SK-N-SH treated with all-trans-retinoic acid at 6 μM for 48 hours (cell line): ENCODE data around the gene ADGRB3.

Experiments
- ATAC-seq: fragments of 200-7000 bp; cut with Tn5 transposase; 3 replicates; pipeline ENCODE4 v1.9.1; 2020; ENCODE audit warnings: mild to moderate bottlenecking, moderate library complexity
- ARNTL ChIP-seq: fragments of 450-650 bp; formaldehyde crosslinking; IDR thresholded peaks from 2 replicates; pipeline ENCODE4 v1.5.0; 2020; ENCODE audit warnings: low read depth, mild to moderate bottlenecking, moderate library complexity, borderline replicate concordance
- BACH2 ChIP-seq: fragments of 250-450 bp; sonication (Bioruptor Pico); IDR thresholded peaks from 2 replicates; pipeline ENCODE4 v1.9.0; 2021; ENCODE audit warnings: mild to moderate bottlenecking, borderline replicate concordance
- ESRRG ChIP-seq: fragments of 250-450 bp; sonication (Bioruptor Pico); IDR thresholded peaks from 2 replicates; pipeline ENCODE4 v1.6.1; 2021; ENCODE audit warnings: mild to moderate bottlenecking
- GLIS3 ChIP-seq: fragments of 250-450 bp; sonication (Bioruptor Pico); IDR thresholded peaks from 2 replicates; pipeline ENCODE4 v1.5.0; 2020; ENCODE audit warnings: mild to moderate bottlenecking, moderate library complexity
- ISL1 ChIP-seq: fragments of 250-450 bp; sonication (Bioruptor Pico); IDR thresholded peaks from 2 replicates; pipeline ENCODE4 v2.1.2; 2022; ENCODE audit warnings: mild to moderate bottlenecking, moderate library complexity
- PPARA ChIP-seq: fragments of 250-450 bp; sonication (Bioruptor Pico); IDR thresholded peaks from 2 replicates; pipeline ENCODE4 v1.5.0; 2020; ENCODE audit warnings: mild to moderate bottlenecking, borderline replicate concordance
- RARB ChIP-seq: fragments of 250-450 bp; sonication (Bioruptor Pico); IDR thresholded peaks from 2 replicates; pipeline ENCODE4 v1.8.0; 2021; ENCODE audit warnings: mild to moderate bottlenecking, moderate library complexity
- SNAI2 ChIP-seq: fragments of 250-450 bp; sonication (Bioruptor Pico); IDR thresholded peaks from 2 replicates; pipeline ENCODE4 v1.5.0; 2020; ENCODE audit warnings: mild to moderate bottlenecking, moderate library complexity
- TCF4 ChIP-seq: fragments of 250-450 bp; sonication (Bioruptor Pico); IDR thresholded peaks from 2 replicates; pipeline ENCODE4 v1.8.0; 2021; ENCODE audit warnings: mild to moderate bottlenecking, moderate library complexity, borderline replicate concordance
- TOX ChIP-seq: fragments of 250-450 bp; sonication (Bioruptor Pico); IDR thresholded peaks from 2 replicates; pipeline ENCODE4 v1.8.0; 2021; ENCODE audit warnings: mild to moderate bottlenecking, moderate library complexity, borderline replicate concordance
- ZC3H10 ChIP-seq: fragments of 250-450 bp; sonication (Bioruptor Pico); IDR thresholded peaks from 2 replicates; pipeline ENCODE4 v1.5.1; 2021; ENCODE audit warnings: mild to moderate bottlenecking, moderate library complexity
- ZFP3 ChIP-seq: fragments of 250-450 bp; sonication (Bioruptor Pico); IDR thresholded peaks from 2 replicates; pipeline ENCODE4 v1.5.0; 2020; ENCODE audit warnings: mild to moderate bottlenecking, moderate library complexity
- ZFP30 ChIP-seq: fragments of 450-650 bp; formaldehyde crosslinking; IDR thresholded peaks from 2 replicates; pipeline ENCODE4 v1.5.0; 2022; ENCODE audit warnings: mild to moderate bottlenecking, moderate library complexity
- ZNF565 ChIP-seq: fragments of 450-650 bp; formaldehyde crosslinking; conservative IDR thresholded peaks from 2 replicates; pipeline ENCODE4 v1.5.0; 2020; ENCODE audit warnings: low read depth, mild to moderate bottlenecking, moderate library complexity
- ZNF70 ChIP-seq: fragments of 450-650 bp; formaldehyde crosslinking; IDR thresholded peaks from 2 replicates; pipeline ENCODE4 v1.5.0; 2020; ENCODE audit warnings: mild to moderate bottlenecking, moderate library complexity
- ZNF8 ChIP-seq: fragments of 450-650 bp; formaldehyde crosslinking; IDR thresholded peaks from 2 replicates; pipeline ENCODE4 v1.5.0; 2020; ENCODE audit warnings: mild to moderate bottlenecking, moderate library complexity
- TF ChIP-seq, protein P1 (sequence below): fragments of 250-450 bp; sonication (Bioruptor Pico); IDR thresholded peaks from 2 replicates; pipeline ENCODE4 v1.5.0; 2020; ENCODE audit warnings: mild to moderate bottlenecking, moderate library complexity
- TF ChIP-seq, protein P2 (sequence below): fragments of 250-450 bp; sonication (Bioruptor Pico); IDR thresholded peaks from 2 replicates; pipeline ENCODE4 v1.8.0; 2020; ENCODE audit warnings: mild to moderate bottlenecking, moderate library complexity, borderline replicate concordance
- TF ChIP-seq, protein P3 (sequence below): fragments of 250-450 bp; sonication (Bioruptor Pico); IDR thresholded peaks from 2 replicates; pipeline ENCODE4 v1.8.0; 2021; ENCODE audit warnings: low read depth, mild to moderate bottlenecking, moderate library complexity, borderline replicate concordance
- TF ChIP-seq, protein P4 (sequence below): fragments of 250-450 bp; sonication (Bioruptor Pico); IDR thresholded peaks from 2 replicates; pipeline ENCODE4 v1.5.1; 2021; ENCODE audit warnings: mild to moderate bottlenecking, moderate library complexity
- TF ChIP-seq, protein P5 (sequence below): fragments of 250-450 bp; sonication (Bioruptor Pico); IDR thresholded peaks from 2 replicates; pipeline ENCODE4 v1.5.1; 2020; ENCODE audit warnings: low read depth, mild to moderate bottlenecking, moderate library complexity

ADGRB3 gene

DNA sequence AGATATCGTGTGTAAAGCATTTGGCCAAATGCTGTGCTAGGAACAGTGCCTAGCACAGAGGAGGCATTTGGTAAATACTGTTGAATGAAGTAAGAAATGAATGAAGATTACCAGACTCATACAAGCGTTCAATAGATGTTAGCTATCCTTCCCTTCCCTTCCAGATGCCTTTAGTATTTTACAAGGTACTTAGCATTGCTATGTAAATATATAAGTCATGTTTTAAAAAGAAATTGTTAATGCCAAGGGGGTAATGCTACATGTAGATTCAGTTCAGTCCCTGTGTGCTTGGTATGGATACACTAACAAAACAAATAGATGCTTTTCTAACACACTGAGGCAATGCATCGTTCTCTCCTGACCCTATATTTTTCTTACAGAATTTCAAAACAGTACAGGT lies 407.2 kb downstream of the ADGRB3 start (continued):
- TF ChIP-seq, protein P1, sequence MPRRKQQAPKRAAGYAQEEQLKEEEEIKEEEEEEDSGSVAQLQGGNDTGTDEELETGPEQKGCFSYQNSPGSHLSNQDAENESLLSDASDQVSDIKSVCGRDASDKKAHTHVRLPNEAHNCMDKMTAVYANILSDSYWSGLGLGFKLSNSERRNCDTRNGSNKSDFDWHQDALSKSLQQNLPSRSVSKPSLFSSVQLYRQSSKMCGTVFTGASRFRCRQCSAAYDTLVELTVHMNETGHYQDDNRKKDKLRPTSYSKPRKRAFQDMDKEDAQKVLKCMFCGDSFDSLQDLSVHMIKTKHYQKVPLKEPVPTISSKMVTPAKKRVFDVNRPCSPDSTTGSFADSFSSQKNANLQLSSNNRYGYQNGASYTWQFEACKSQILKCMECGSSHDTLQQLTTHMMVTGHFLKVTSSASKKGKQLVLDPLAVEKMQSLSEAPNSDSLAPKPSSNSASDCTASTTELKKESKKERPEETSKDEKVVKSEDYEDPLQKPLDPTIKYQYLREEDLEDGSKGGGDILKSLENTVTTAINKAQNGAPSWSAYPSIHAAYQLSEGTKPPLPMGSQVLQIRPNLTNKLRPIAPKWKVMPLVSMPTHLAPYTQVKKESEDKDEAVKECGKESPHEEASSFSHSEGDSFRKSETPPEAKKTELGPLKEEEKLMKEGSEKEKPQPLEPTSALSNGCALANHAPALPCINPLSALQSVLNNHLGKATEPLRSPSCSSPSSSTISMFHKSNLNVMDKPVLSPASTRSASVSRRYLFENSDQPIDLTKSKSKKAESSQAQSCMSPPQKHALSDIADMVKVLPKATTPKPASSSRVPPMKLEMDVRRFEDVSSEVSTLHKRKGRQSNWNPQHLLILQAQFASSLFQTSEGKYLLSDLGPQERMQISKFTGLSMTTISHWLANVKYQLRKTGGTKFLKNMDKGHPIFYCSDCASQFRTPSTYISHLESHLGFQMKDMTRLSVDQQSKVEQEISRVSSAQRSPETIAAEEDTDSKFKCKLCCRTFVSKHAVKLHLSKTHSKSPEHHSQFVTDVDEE (CRISPR knock-in tag) = no peak
- TF ChIP-seq ARNTL (no peak), TOX (CRISPR knock-in tag) (no peak)

DNA sequence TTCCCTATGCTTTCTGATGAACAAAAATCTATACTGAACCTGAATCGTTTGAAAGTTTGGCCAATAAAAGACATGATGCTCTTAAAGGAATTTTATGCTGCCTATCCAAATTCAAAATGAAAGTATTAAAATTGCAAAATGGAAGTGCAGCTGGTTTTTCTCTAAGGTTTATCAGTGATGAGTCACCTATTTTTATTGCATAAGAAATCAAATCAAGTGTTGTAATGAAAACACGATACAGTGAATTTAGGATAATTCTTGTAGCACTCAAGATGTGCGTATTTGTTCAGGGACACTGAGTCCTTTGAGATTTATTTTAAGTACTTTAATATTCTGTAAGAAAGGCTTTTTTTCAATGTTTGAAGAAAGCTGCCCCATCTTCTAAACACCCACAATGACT lies 409.5 kb downstream of the ADGRB3 start:
- TF ChIP-seq ESRRG (CRISPR knock-in tag) = peak; percentile 68; the same call in 1 of the 2 replicates
- TF ChIP-seq BACH2 (CRISPR knock-in tag) = no peak
- TF ChIP-seq TOX (CRISPR knock-in tag) = no peak
- TF ChIP-seq TCF4 (CRISPR knock-in tag) = peak; percentile 87
- TF ChIP-seq SNAI2 (CRISPR knock-in tag) = peak; percentile 87; the same call in 1 of the 2 replicates
- TF ChIP-seq, protein P2, sequence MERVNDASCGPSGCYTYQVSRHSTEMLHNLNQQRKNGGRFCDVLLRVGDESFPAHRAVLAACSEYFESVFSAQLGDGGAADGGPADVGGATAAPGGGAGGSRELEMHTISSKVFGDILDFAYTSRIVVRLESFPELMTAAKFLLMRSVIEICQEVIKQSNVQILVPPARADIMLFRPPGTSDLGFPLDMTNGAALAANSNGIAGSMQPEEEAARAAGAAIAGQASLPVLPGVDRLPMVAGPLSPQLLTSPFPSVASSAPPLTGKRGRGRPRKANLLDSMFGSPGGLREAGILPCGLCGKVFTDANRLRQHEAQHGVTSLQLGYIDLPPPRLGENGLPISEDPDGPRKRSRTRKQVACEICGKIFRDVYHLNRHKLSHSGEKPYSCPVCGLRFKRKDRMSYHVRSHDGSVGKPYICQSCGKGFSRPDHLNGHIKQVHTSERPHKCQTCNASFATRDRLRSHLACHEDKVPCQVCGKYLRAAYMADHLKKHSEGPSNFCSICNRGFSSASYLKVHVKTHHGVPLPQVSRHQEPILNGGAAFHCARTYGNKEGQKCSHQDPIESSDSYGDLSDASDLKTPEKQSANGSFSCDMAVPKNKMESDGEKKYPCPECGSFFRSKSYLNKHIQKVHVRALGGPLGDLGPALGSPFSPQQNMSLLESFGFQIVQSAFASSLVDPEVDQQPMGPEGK = no peak
- TF ChIP-seq, protein P1 (CRISPR knock-in tag) = 0 out of 2 replicates have a peak, but pooled peaks have one; percentile 18
- TF ChIP-seq ZNF8 (CRISPR knock-in tag) = no peak
- no peak for TF ChIP-seq ZFP30
- TF ChIP-seq, protein P3, sequence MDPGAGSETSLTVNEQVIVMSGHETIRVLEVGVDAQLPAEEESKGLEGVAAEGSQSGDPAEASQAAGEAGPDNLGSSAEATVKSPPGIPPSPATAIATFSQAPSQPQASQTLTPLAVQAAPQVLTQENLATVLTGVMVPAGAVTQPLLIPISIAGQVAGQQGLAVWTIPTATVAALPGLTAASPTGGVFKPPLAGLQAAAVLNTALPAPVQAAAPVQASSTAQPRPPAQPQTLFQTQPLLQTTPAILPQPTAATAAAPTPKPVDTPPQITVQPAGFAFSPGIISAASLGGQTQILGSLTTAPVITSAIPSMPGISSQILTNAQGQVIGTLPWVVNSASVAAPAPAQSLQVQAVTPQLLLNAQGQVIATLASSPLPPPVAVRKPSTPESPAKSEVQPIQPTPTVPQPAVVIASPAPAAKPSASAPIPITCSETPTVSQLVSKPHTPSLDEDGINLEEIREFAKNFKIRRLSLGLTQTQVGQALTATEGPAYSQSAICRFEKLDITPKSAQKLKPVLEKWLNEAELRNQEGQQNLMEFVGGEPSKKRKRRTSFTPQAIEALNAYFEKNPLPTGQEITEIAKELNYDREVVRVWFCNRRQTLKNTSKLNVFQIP = no peak; the same call in 1 of the 2 replicates
- no peak for TF ChIP-seq ZC3H10 (CRISPR knock-in tag)
- TF ChIP-seq ISL1 (CRISPR knock-in tag) = peak; percentile 96
- 0 out of 2 replicates have a peak, but pooled peaks have one; percentile 40 for TF ChIP-seq ZFP3
- TF ChIP-seq, protein P4, sequence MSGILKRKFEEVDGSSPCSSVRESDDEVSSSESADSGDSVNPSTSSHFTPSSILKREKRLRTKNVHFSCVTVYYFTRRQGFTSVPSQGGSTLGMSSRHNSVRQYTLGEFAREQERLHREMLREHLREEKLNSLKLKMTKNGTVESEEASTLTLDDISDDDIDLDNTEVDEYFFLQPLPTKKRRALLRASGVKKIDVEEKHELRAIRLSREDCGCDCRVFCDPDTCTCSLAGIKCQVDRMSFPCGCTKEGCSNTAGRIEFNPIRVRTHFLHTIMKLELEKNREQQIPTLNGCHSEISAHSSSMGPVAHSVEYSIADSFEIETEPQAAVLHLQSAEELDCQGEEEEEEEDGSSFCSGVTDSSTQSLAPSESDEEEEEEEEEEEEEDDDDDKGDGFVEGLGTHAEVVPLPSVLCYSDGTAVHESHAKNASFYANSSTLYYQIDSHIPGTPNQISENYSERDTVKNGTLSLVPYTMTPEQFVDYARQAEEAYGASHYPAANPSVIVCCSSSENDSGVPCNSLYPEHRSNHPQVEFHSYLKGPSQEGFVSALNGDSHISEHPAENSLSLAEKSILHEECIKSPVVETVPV = peak; percentile 65; the same call in 1 of the 2 replicates
- TF ChIP-seq, protein P5, sequence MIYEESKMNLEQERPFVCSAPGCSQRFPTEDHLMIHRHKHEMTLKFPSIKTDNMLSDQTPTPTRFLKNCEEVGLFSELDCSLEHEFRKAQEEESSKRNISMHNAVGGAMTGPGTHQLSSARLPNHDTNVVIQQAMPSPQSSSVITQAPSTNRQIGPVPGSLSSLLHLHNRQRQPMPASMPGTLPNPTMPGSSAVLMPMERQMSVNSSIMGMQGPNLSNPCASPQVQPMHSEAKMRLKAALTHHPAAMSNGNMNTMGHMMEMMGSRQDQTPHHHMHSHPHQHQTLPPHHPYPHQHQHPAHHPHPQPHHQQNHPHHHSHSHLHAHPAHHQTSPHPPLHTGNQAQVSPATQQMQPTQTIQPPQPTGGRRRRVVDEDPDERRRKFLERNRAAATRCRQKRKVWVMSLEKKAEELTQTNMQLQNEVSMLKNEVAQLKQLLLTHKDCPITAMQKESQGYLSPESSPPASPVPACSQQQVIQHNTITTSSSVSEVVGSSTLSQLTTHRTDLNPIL (CRISPR knock-in tag) = peak; percentile 85
- TF ChIP-seq ARNTL = no peak
- no peak for TF ChIP-seq RARB (CRISPR knock-in tag)
- no peak for TF ChIP-seq GLIS3
- no peak for TF ChIP-seq ZNF70 (CRISPR knock-in tag)
- TF ChIP-seq PPARA (CRISPR knock-in tag) = no peak
- no peak for TF ChIP-seq ZNF565 (CRISPR knock-in tag)
- TF ChIP-seq, all 23 proteins: peak for 8
- no peak for ATAC-seq
